ENCODE data around the gene YWHAG. TPM values are rescaled to one million over a fixed set of nuclear protein-coding genes. Genes with fewer than 3 reads are reported as not detected.

The YWHAG gene
- total and polyA plus RNA-seq, 2 of the 13 experiments (the other 11 are each of a cell fraction or from before 2014, with no cell fraction given), result 36.9 to 67.5 TPM

- TF ChIP-seq TIGD3 (CRISPR knock-in tag; IDR thresholded peaks at IDR 0.05; ENCODE audit: borderline replicate concordance) (0 out of 2 replicates have a peak, but pooled peaks have one; percentile 31), HNF1B (CRISPR knock-in tag; IDR thresholded peaks at IDR 0.05) (0 out of 2 replicates have a peak, but pooled peaks have one; percentile 36), MAFF (IDR thresholded peaks at IDR 0.05; ENCODE audit: low read depth, low read length) (no peak), CEBPB (IDR thresholded peaks at IDR 0.05; ENCODE audit: borderline replicate concordance, low read depth, low read length) (peak; percentile 84), ZNF136 (CRISPR knock-in tag; IDR thresholded peaks at IDR 0.05; ENCODE audit: low read depth) (no peak), ZNF546 (CRISPR knock-in tag; conservative IDR thresholded peaks at IDR 0.05) (0 out of 2 replicates have a peak, but pooled peaks have one; percentile 15), SIX1 (CRISPR knock-in tag; IDR thresholded peaks at IDR 0.05; ENCODE audit: borderline replicate concordance) (no peak), ZC3H4 (CRISPR knock-in tag; IDR thresholded peaks at IDR 0.05; ENCODE audit: borderline replicate concordance) (0 out of 2 replicates have a peak, but pooled peaks have one; percentile 38), MBNL3 (CRISPR knock-in tag; conservative IDR thresholded peaks at IDR 0.05) (no peak), ZNF10 (CRISPR knock-in tag; IDR thresholded peaks at IDR 0.05; ENCODE audit: borderline replicate concordance, low read depth) (no peak), TSC22D2 (CRISPR knock-in tag; IDR thresholded peaks at IDR 0.05; ENCODE audit: borderline replicate concordance) (no peak), GLMP (CRISPR knock-in tag; IDR thresholded peaks at IDR 0.05; ENCODE audit: borderline replicate concordance) (0 out of 2 replicates have a peak, but pooled peaks have one; percentile 5), GPBP1L1 (CRISPR knock-in tag; IDR thresholded peaks at IDR 0.05) (no peak), LCORL (IDR thresholded peaks at IDR 0.05) (no peak), LCORL (CRISPR knock-in tag; IDR thresholded peaks at IDR 0.05) (peak; percentile 52; the same call in 1 of the 2 replicates), FOXO4 (CRISPR knock-in tag; conservative IDR thresholded peaks at IDR 0.05) (0 out of 2 replicates have a peak, but pooled peaks have one; percentile 87), ZBTB26 (CRISPR knock-in tag; IDR thresholded peaks at IDR 0.05; ENCODE audit: borderline replicate concordance) (0 out of 2 replicates have a peak, but pooled peaks have one; percentile 4), NFIC (IDR thresholded peaks at IDR 0.05; ENCODE audit: low read length) (no peak), ZNF879 (CRISPR knock-in tag; IDR thresholded peaks at IDR 0.05) (no peak), HDAC1 (CRISPR knock-in tag; IDR thresholded peaks at IDR 0.05) (0 out of 2 replicates have a peak, but pooled peaks have one; percentile 22), MEF2D (CRISPR knock-in tag; IDR thresholded peaks at IDR 0.05) (0 out of 2 replicates have a peak, but pooled peaks have one; percentile 60)
These were observed 33.8 kb upstream of the YWHAG start (continued) for GRCh38 chr7:76392531-76393115.
